DND-41 (cell line): Measurements from ENCODE around the gene LPCAT1.

Experiments
- EZH2 ChIP-seq: IDR thresholded peaks from 3 replicates; pipeline ENCODE4 v1.6.1; 2012; ENCODE audit warnings: borderline replicate concordance, low read depth, mild to moderate bottlenecking, moderate library complexity, low read length, inconsistent platforms; ENCODE audit not compliant: severe bottlenecking
- TF ChIP-seq, protein P1 (sequence below): IDR thresholded peaks from 2 replicates; pipeline ENCODE4 v1.5.1; 2012; ENCODE audit warnings: borderline replicate concordance, low read length, moderate library complexity, mild to moderate bottlenecking; ENCODE audit not compliant: poor library complexity, severe bottlenecking; ENCODE audit errors: extremely low read depth

DNA sequence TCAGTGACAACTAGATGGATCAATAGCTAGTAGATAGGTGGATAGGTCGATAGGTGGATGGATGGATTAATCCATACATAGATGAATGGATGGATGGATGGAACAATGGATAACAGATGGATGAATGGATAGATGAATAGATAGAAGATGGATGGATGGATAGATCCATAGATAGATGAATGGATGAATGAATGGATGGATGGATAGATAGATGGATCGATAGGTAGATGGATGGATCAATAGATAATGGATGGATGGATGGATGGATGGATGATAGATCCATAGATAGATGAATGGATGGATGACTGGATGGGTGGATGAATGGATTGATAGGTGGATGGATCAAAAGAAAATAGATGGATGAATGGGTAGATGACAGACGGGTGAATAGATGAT is 83.7 kb downstream of the LPCAT1 start:
- TF ChIP-seq, protein P1, sequence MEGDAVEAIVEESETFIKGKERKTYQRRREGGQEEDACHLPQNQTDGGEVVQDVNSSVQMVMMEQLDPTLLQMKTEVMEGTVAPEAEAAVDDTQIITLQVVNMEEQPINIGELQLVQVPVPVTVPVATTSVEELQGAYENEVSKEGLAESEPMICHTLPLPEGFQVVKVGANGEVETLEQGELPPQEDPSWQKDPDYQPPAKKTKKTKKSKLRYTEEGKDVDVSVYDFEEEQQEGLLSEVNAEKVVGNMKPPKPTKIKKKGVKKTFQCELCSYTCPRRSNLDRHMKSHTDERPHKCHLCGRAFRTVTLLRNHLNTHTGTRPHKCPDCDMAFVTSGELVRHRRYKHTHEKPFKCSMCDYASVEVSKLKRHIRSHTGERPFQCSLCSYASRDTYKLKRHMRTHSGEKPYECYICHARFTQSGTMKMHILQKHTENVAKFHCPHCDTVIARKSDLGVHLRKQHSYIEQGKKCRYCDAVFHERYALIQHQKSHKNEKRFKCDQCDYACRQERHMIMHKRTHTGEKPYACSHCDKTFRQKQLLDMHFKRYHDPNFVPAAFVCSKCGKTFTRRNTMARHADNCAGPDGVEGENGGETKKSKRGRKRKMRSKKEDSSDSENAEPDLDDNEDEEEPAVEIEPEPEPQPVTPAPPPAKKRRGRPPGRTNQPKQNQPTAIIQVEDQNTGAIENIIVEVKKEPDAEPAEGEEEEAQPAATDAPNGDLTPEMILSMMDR, result no peak
- no peak for TF ChIP-seq EZH2
